Activated CD4-positive, alpha-beta memory T cell treated with anti-CD3 and anti-CD28 coated beads for 36 hours (primary cell): ENCODE data around the gene CNTLN. TPM values are rescaled to one million over a fixed set of nuclear protein-coding genes. Genes with fewer than 3 reads are reported as not detected.

Source experiments
- CTCF ChIA-PET: fragments of 350-600 bp; sonication (Branson Sonifier 250); formaldehyde crosslinking; loops from one replicate; lab custom pipeline; 2021; ENCODE audit warnings: antibody characterized with exemption, inconsistent platforms; lab: Charles Lee
- POLR2A ChIA-PET: fragments of 350-600 bp; sonication (Branson Sonifier 250); formaldehyde crosslinking; loops from one replicate; lab custom pipeline; 2021; ENCODE audit warnings: antibody characterized with exemption; lab: Charles Lee
- DNase-seq: peaks from one replicate; pipeline ENCODE4 v3.0.0-alpha.2; 2020
- H3K27ac Mint-ChIP-seq: one replicate; pipeline ENCODE4 v1.8.0; 2021; ENCODE audit warnings: mixed read lengths
- H3K27me3 Mint-ChIP-seq: one replicate; pipeline ENCODE4 v1.8.0; 2021; ENCODE audit warnings: mixed read lengths
- H3K36me3 Mint-ChIP-seq: one replicate; pipeline ENCODE4 v1.8.0; 2021; ENCODE audit warnings: mixed read lengths
- H3K4me1 Mint-ChIP-seq: one replicate; pipeline ENCODE4 v1.8.0; 2021; ENCODE audit warnings: low read depth, mixed read lengths
- H3K4me3 Mint-ChIP-seq: one replicate; pipeline ENCODE4 v1.8.0; 2021; ENCODE audit warnings: mild to moderate bottlenecking, mixed read lengths
- H3K9me3 Mint-ChIP-seq: one replicate; pipeline ENCODE4 v1.8.0; 2021; ENCODE audit warnings: mixed read lengths
- intact Hi-C: fragments of 100-400 bp; cut with micrococcal nuclease; formaldehyde crosslinking; loops from one replicate; pipeline ENCODE4 v1.15.1; 2023
- total RNA-seq, 2 experiments: library from RNA; stranded (reverse); gene quantifications; one replicate each; pipeline ENCODE4 v1.2.3, GENCODE V29; 2021

CNTLN gene, protein sequence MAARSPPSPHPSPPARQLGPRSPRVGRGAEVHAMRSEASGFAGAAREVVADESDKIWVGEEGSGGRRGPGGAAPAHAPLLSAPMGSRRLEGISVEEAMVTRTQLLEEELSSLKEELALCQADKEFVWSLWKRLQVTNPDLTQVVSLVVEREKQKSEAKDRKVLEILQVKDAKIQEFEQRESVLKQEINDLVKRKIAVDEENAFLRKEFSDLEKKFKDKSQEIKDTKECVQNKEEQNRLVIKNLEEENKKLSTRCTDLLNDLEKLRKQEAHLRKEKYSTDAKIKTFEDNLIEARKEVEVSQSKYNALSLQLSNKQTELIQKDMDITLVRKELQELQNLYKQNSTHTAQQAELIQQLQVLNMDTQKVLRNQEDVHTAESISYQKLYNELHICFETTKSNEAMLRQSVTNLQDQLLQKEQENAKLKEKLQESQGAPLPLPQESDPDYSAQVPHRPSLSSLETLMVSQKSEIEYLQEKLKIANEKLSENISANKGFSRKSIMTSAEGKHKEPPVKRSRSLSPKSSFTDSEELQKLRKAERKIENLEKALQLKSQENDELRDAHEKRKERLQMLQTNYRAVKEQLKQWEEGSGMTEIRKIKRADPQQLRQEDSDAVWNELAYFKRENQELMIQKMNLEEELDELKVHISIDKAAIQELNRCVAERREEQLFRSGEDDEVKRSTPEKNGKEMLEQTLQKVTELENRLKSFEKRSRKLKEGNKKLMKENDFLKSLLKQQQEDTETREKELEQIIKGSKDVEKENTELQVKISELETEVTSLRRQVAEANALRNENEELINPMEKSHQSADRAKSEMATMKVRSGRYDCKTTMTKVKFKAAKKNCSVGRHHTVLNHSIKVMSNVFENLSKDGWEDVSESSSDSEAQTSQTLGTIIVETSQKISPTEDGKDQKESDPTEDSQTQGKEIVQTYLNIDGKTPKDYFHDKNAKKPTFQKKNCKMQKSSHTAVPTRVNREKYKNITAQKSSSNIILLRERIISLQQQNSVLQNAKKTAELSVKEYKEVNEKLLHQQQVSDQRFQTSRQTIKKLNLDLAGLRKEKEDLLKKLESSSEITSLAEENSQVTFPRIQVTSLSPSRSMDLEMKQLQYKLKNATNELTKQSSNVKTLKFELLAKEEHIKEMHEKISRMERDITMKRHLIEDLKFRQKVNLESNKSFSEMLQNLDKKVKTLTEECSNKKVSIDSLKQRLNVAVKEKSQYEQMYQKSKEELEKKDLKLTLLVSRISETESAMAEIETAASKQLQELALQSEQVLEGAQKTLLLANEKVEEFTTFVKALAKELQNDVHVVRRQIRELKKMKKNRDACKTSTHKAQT (N-terminal part only)
- total RNA-seq: under 1 TPM; 0.27 to 0.36 TPM

DNA sequence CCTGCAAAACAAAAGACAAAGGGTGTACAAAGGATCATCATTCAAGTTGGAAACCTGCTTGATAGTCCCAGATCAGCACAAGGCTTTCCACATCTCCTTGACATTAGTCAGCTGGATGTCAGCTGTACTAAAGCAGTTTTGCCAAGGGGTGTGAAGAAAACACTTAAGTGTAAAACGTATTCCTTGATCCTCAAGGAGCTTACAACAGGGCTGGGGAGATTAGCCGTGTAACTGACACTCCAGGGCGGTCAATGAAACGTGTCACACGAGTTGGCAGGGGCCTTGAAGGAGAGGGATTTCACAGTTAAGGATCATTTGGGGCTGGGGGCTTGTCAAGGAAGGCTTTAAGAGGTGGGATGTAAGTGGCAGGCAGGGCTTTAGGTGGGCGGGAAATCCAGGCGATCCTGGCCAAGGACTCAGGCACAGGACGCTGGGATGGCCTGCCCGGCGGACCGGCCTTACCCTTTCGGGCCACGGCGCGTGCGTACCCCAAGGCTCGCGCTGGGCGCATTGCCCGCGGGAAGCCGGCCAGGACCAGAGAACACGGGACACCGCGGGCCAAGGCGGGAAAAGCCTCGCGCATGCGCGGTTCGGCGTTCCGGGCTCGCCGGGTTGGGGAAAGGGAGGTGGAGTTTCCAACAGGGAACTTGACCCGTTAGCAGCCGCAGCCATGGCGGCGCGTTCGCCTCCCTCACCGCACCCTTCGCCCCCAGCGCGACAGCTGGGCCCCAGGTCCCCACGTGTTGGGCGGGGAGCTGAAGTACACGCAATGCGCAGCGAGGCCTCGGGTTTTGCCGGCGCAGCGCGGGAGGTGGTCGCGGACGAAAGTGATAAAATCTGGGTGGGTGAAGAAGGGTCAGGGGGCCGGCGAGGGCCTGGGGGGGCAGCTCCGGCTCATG lies at the start of gene CNTLN:
Gene CNTLN (plus strand): TSS at position 645 of the 899 bp plus-strand sequence. CDS start 26 bp downstream, at position 671.
- Mint-ChIP-seq H3K27me3 (peaks cover 20% of the 10 kb centered on the region), H3K4me3 (peak within 1 kb of the TSS; percentile 57), H3K4me1 (peaks cover 8% of the 10 kb centered on the region), H3K36me3 (peaks cover 2% of the 10 kb centered on the region), H3K27ac (no peak within 1 kb of the TSS), H3K9me3 (no peaks in the 10 kb centered on the region)
- ChIA-PET CTCF (no interaction called here), POLR2A (no interaction called here)
- intact Hi-C loops: no loop called here
- peak; percentile 41 for DNase-seq

DNA sequence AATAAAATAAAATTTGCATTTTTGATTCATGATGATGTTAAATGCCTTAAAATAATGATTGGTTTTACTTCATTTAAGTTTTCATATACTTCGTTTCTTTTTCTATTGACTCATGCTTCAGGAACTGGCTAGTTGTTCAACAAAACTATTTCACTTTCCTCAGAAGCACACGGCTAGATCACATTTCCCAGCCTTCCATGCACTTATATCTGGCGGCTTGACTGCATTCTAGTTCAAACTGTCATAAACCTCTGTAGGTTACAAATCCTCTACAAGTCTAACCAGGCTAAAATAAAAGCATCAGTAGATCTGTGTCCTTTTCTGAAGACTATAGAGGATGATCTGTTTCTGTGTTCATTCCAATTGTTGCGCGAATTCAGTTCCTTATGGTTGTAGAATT lies 46.3 kb upstream of the CNTLN start:
- H3K9me3 Mint-ChIP-seq: peaks cover 6% of the 10 kb centered on the region
- CTCF ChIA-PET: no interaction called here
- no peaks in the 10 kb centered on the region for H3K4me1 Mint-ChIP-seq
- POLR2A ChIA-PET: no interaction called here
- H3K27ac Mint-ChIP-seq: no peak overlapping the region
- H3K36me3 Mint-ChIP-seq: no peaks in the 10 kb centered on the region
- H3K4me3 Mint-ChIP-seq: no peak overlapping the region
- no peak for DNase-seq
- intact Hi-C loops: no loop called here
- no peaks in the 10 kb centered on the region for H3K27me3 Mint-ChIP-seq

DNA sequence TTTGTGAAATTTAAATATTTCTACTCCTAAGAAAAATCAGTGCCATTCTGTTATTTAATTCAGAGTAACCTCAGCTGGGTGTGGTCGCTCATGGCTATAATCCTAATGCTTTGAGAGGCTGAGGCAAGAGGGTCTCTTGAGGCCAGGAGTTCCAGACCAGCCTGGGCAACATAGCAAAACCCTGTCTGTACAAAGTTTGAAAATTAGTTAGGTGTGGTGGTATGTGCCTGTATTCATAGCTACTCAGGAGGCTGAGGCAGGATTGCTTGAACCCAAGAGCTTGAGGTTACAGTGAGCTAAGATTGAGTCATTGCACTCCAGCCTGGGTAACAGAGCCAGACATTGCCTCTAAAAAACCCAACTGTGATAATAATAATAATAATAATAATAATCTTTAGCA lies 44.8 kb upstream of the CNTLN start:
- POLR2A ChIA-PET: no interaction called here
- intact Hi-C loops: no loop called here

DNA sequence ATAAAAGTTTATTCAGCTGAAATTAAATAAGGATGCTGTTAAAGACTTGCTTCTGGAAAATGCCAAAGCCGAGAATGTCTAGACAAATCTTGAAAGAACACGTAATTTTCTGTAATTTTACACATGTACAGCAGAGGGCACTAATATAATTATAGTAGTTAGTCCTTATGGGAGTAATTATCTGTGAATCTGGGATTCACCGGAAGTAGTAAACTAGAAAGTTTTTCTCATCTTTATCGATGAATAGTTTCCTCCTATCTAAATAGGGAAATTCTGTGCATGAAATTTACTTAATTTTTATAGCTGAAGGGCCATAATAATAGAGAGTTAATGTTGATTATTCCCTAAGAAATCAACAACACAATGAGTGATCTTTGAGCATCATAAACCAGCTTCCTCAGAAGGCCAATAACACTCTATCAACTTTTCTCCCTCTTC lies 18.4 kb upstream of the CNTLN start:
- no peak for DNase-seq
- Mint-ChIP-seq H3K27ac (no peak overlapping the region), H3K27me3 (no peaks in the 10 kb centered on the region), H3K36me3 (no peaks in the 10 kb centered on the region), H3K4me3 (no peak overlapping the region), H3K4me1 (no peaks in the 10 kb centered on the region), H3K9me3 (peaks cover 7% of the 10 kb centered on the region)
- intact Hi-C loops: loop anchor here (1.0 kb wide), 1 partner anchor 347 kb away; no protein-coding TSS in a partner anchor
- CTCF ChIA-PET: interaction anchor here (0.8 to 2.4 kb wide), 3 partner anchors 11 to 347 kb away, joined by 3 to 16 read pairs (median 3); no protein-coding TSS in a partner anchor
- POLR2A ChIA-PET: no interaction called here

More for the DNA sequence above, 44.8 kb upstream of the CNTLN start:
- H3K4me1 Mint-ChIP-seq: no peaks in the 10 kb centered on the region
- no peak overlapping the region for H3K27ac Mint-ChIP-seq
- H3K4me3 Mint-ChIP-seq: no peak overlapping the region
- H3K36me3 Mint-ChIP-seq: no peaks in the 10 kb centered on the region
- H3K9me3 Mint-ChIP-seq: peaks cover 6% of the 10 kb centered on the region
- no peak for DNase-seq
- H3K27me3 Mint-ChIP-seq: no peaks in the 10 kb centered on the region
- CTCF ChIA-PET: no interaction called here

DNA sequence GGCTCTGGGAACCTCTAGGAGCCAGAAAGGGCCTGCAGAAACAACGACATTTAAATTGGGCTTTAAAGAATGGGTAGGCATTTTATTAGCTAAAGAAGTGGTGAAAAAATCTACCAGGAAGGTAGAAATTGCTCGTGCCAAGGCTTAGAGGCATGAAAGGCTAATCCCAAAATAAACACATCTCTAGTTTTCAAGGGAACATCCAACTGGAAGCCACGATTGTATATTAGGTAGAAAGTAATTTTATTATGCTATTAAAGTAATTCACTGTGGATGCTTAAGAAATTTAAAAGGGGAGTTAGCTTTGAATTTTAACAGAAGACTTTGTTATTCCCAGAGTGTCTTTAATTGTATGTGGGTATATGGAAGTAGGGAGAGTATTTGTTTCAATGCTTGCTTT lies 17.5 kb upstream of the CNTLN start:
- Mint-ChIP-seq H3K4me1 (no peaks in the 10 kb centered on the region), H3K27me3 (no peaks in the 10 kb centered on the region), H3K27ac (no peak overlapping the region), H3K36me3 (no peaks in the 10 kb centered on the region), H3K9me3 (peaks cover 5% of the 10 kb centered on the region), H3K4me3 (no peak overlapping the region)
- intact Hi-C loops: no loop called here
- ChIA-PET POLR2A (no interaction called here), CTCF (interaction anchor here (1.3 to 2.4 kb wide), 2 partner anchors 10 to 346 kb away, joined by 3 to 16 read pairs; no protein-coding TSS in a partner anchor)
- DNase-seq: no peak

DNA sequence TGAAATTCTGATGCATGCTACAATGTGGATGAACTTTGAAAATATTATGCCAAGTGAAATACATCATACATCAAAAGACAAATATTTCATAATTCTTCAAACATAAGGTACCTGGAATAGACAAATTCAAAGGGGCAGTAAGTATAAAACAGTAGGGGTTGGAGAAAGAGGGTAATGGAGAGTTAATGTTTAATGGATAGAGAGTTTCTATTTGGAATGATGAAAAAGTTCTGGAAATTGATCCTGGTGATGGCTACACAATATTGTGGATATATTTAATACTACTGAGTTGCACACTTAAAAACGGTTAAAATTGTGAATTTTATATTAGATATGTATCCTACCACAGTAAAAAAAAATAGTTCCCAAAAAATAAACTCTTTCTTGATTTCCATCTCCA lies 14.6 kb upstream of the CNTLN start:
- no peak overlapping the region for H3K4me3 Mint-ChIP-seq
- ChIA-PET POLR2A (no interaction called here), CTCF (no interaction called here)
- no peak for DNase-seq
- H3K27me3 Mint-ChIP-seq: no peaks in the 10 kb centered on the region
- intact Hi-C loops: no loop called here
- no peaks in the 10 kb centered on the region for H3K4me1 Mint-ChIP-seq
- H3K27ac Mint-ChIP-seq: no peak overlapping the region
- H3K9me3 Mint-ChIP-seq: peaks cover 13% of the 10 kb centered on the region
- H3K36me3 Mint-ChIP-seq: no peaks in the 10 kb centered on the region

DNA sequence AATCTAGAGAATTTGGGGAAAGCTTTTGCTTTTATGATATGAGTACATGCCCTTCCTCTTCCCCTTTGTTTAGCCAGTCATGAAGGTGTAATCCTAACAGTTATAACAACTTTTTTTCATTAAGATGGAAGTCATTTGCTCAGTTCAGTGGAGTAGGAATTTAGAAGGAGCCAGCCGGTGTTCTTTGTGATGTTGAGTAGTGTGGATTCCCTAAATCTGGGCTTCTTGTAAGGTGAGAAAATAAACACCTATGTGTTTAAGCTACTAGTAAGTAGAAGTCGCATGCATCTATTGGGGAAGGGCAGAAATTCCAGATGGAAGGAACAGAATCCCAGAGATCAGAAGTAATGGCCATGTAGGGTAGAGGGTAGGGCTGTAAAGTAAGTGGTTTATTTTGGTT lies 13.6 kb upstream of the CNTLN start:
- H3K4me1 Mint-ChIP-seq: no peaks in the 10 kb centered on the region
- no peak overlapping the region for H3K4me3 Mint-ChIP-seq
- no peaks in the 10 kb centered on the region for H3K36me3 Mint-ChIP-seq
- intact Hi-C loops: no loop called here
- DNase-seq: no peak
- H3K9me3 Mint-ChIP-seq: peaks cover 19% of the 10 kb centered on the region
- CTCF ChIA-PET: no interaction called here
- POLR2A ChIA-PET: no interaction called here
- H3K27ac Mint-ChIP-seq: no peak overlapping the region
- no peaks in the 10 kb centered on the region for H3K27me3 Mint-ChIP-seq

DNA sequence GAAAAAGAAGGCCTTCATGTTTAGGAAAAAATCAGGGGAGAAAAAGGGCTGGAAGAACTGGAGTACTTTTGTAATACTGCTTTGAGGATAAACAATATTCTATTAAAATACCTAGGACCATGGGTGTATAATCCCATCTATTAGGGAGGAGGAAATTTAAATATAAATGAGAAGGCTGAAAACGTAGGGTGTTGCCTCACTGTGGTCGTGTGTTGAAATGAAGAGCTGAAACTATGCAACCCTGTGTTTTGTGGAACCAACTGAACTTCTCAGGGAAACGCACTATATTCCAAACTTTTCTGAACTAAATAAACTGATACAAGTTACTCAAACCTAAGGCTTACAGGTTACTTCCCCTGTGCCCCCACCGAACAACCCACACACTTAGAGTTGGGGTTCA lies 4.5 kb upstream of the CNTLN start:
- Mint-ChIP-seq H3K9me3 (peaks cover 9% of the 10 kb centered on the region), H3K27me3 (peaks cover 10% of the 10 kb centered on the region), H3K27ac (no peak overlapping the region), H3K4me3 (no peak overlapping the region), H3K36me3 (peaks cover 2% of the 10 kb centered on the region), H3K4me1 (peaks cover 6% of the 10 kb centered on the region)
- no peak for DNase-seq
- CTCF ChIA-PET: no interaction called here
- POLR2A ChIA-PET: no interaction called here
- intact Hi-C loops: no loop called here

DNA sequence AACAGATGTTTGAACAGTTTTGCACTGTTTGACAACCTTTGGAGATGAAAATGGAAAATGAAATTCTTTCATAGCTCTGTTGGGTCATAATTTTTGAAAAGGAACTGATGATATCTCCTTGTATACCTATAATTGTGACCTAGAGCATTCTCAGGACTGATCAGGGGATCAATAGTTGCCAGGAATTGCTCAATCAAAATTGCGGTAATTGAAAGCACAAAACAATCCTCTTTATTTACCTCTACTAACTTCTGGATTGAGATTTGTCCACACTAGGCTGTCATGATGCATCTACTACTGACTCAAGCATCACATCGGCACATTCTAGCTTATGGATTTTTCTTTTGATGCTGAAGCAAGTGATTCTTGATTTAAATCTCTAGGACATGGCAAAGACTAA lies 4.1 kb upstream of the CNTLN start:
- ChIA-PET CTCF (no interaction called here), POLR2A (no interaction called here)
- intact Hi-C loops: no loop called here
- peaks cover 2% of the 10 kb centered on the region for H3K36me3 Mint-ChIP-seq
- H3K4me3 Mint-ChIP-seq: no peak overlapping the region
- no peak for DNase-seq
- no peak overlapping the region for H3K27ac Mint-ChIP-seq
- peaks cover 13% of the 10 kb centered on the region for H3K27me3 Mint-ChIP-seq
- peaks cover 6% of the 10 kb centered on the region for H3K4me1 Mint-ChIP-seq
- peaks cover 9% of the 10 kb centered on the region for H3K9me3 Mint-ChIP-seq

DNA sequence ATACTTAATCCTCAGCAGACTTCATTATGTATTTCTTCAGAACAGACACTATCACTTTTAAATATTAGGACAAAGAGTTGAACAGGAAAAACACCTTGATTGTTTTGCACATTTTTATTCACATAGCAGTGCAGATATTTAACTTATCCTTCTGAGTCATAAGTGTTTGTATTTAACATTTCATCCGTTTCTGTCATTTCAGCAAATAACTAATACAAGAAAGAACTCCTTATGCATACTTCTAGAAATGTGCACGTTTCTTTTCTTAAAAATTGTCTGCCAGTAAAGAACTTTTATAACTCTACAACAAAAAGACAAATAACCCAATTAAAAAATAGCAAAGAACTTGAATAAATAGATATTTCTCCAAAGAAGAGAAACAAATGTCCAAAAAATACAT lies 3.3 kb upstream of the CNTLN start:
- intact Hi-C loops: no loop called here
- H3K4me1 Mint-ChIP-seq: peaks cover 8% of the 10 kb centered on the region
- no peak overlapping the region for H3K27ac Mint-ChIP-seq
- POLR2A ChIA-PET: no interaction called here
- peaks cover 3% of the 10 kb centered on the region for H3K9me3 Mint-ChIP-seq
- H3K36me3 Mint-ChIP-seq: peaks cover 2% of the 10 kb centered on the region
- H3K4me3 Mint-ChIP-seq: no peak overlapping the region
- no peak for DNase-seq
- CTCF ChIA-PET: no interaction called here
- peaks cover 15% of the 10 kb centered on the region for H3K27me3 Mint-ChIP-seq
